GM21528 (cell line): Measurements from ENCODE around the gene CDC14B.
"Not testable (repeated sequence)": the region's sequence is repeated elsewhere in the genome, so short reads cannot be mapped to it uniquely, and the experiment has no call there.

ENCODE experiments used
- ATAC-seq: cut with Tn5 transposase; IDR thresholded peaks from one replicate; pipeline ENCODE4 v1.9.1; 2021; ENCODE audit warnings: mild to moderate bottlenecking, moderate library complexity; ENCODE audit not compliant: unreplicated experiment, low FRiP score

CDC14B gene

GRCh38 chr9:96633579-96633978 lies 13.9 kb upstream of the CDC14B start:
- not testable (repeated sequence) for ATAC-seq

GRCh38 chr9:96626912-96627311 lies 7.3 kb upstream of the CDC14B start:
- ATAC-seq = no peak

GRCh38 chr9:96621618-96622017 lies 2.0 kb upstream of the CDC14B start:
- no peak for ATAC-seq

- no peak for ATAC-seq
These were observed 1.2 kb upstream of the CDC14B start for GRCh38 chr9:96620832-96621269.

- no peak for ATAC-seq
These were observed 505 bp upstream of the CDC14B start for GRCh38 chr9:96620181-96620514.

GRCh38 chr9:96619124-96619465 lies 548 bp downstream of the CDC14B start:
- ATAC-seq = no peak

GRCh38 chr9:96618209-96619123 lies 1.2 kb downstream of the CDC14B start:
- ATAC-seq = no peak

- no peak for ATAC-seq
These were observed 2.0 kb downstream of the CDC14B start for GRCh38 chr9:96617439-96618185.

- ATAC-seq = no peak
These were observed 2.7 kb downstream of the CDC14B start for GRCh38 chr9:96616817-96617438.

GRCh38 chr9:96615411-96615810 lies 4.2 kb downstream of the CDC14B start:
- no peak for ATAC-seq

- ATAC-seq = not testable (repeated sequence)
These were observed 5.0 kb downstream of the CDC14B start for GRCh38 chr9:96614664-96615063.

- no peak for ATAC-seq
These were observed 6.6 kb downstream of the CDC14B start for GRCh38 chr9:96612966-96613589.

- no peak for ATAC-seq
These were observed 7.3 kb downstream of the CDC14B start for GRCh38 chr9:96612105-96612965.

- no peak for ATAC-seq
These were observed 8.3 kb downstream of the CDC14B start for GRCh38 chr9:96611302-96611701.

GRCh38 chr9:96609732-96610131 lies 9.9 kb downstream of the CDC14B start:
- no peak for ATAC-seq

- ATAC-seq = no peak
These were observed 11.7 kb downstream of the CDC14B start for GRCh38 chr9:96607971-96608370.

- no peak for ATAC-seq
These were observed 14.3 kb downstream of the CDC14B start for GRCh38 chr9:96605328-96605727.

GRCh38 chr9:96604004-96604319 lies 15.7 kb downstream of the CDC14B start:
- ATAC-seq = no peak

GRCh38 chr9:96603305-96604003 lies 16.2 kb downstream of the CDC14B start:
- ATAC-seq = no peak

GRCh38 chr9:96599298-96599697 lies 20.3 kb downstream of the CDC14B start:
- ATAC-seq = no peak
